Keratinocyte (primary cell): Measurements from ENCODE around the gene SIM1. TPM values are rescaled to one million over a fixed set of nuclear protein-coding genes. Genes with fewer than 3 reads are reported as not detected.

Source experiments
- DNase-seq: peaks from one replicate; pipeline ENCODE4 v3.0.0-alpha.2; 2011; ENCODE audit warnings: low read depth, missing footprints, low spot score
- FAIRE-seq: peaks from 2 replicates; lab custom pipeline; 2011; peaks lifted over from hg19 to GRCh38; lab: Jason Lieb, UNC
- H2AFZ ChIP-seq: 2 replicates; pipeline ENCODE4 v1.6.0; 2012; ENCODE audit warnings: low read length, control low read depth, inconsistent platforms; ENCODE audit not compliant: control insufficient read depth
- H3K27ac ChIP-seq: 2 replicates; pipeline ENCODE4 v1.5.1; 2011; ENCODE audit warnings: low read length; ENCODE audit not compliant: control insufficient read depth, insufficient read depth
- H3K27me3 ChIP-seq: 3 replicates; pipeline ENCODE4 v1.6.0; 2011; ENCODE audit warnings: low read length; ENCODE audit not compliant: control insufficient read depth, insufficient read depth; ENCODE audit errors: extremely low read depth
- H3K36me3 ChIP-seq, 2 experiments: 2 replicates in 1 of 2; 3 replicates in 1 of 2; pipeline ENCODE4 v1.5.1; 2011; ENCODE audit warnings: low read length in 2 of 2, mild to moderate bottlenecking in 1 of 2; ENCODE audit not compliant: control insufficient read depth in 2 of 2, insufficient read depth in 2 of 2; ENCODE audit errors: extremely low read depth in 1 of 2
- H3K4me1 ChIP-seq: 3 replicates; pipeline ENCODE4 v1.5.1; 2011; ENCODE audit warnings: low read length; ENCODE audit not compliant: control insufficient read depth, insufficient read depth; ENCODE audit errors: extremely low read depth
- H3K4me2 ChIP-seq: 3 replicates; pipeline ENCODE4 v1.6.0; 2011; ENCODE audit warnings: low read depth, low read length; ENCODE audit not compliant: control insufficient read depth, insufficient read depth; ENCODE audit errors: extremely low read depth
- H3K4me3 ChIP-seq, 3 experiments: fragments of 200-600 bp in 1 of 3; sonication (generic) in 1 of 3; 2 replicates in 2 of 3; 3 replicates in 1 of 3; pipeline ENCODE4 v1.5.1; 2011 to 2016; ENCODE audit warnings: low read length in 3 of 3, mild to moderate bottlenecking in 3 of 3, control low read depth in 2 of 3, inconsistent platforms in 1 of 3, low read depth in 1 of 3, mixed read lengths in 1 of 3, mixed run types in 1 of 3, moderate library complexity in 1 of 3; ENCODE audit not compliant: control insufficient read depth in 2 of 3, insufficient read depth in 2 of 3; ENCODE audit errors: extremely low read depth in 1 of 3
- H3K79me2 ChIP-seq: 2 replicates; pipeline ENCODE4 v1.6.0; 2012; ENCODE audit warnings: low read length; ENCODE audit not compliant: control insufficient read depth, insufficient read depth
- H3K9ac ChIP-seq: 3 replicates; pipeline ENCODE4 v1.6.0; 2011; ENCODE audit warnings: low read length; ENCODE audit not compliant: control insufficient read depth, insufficient read depth; ENCODE audit errors: extremely low read depth
- H3K9me1 ChIP-seq: 3 replicates; pipeline ENCODE4 v1.6.0; 2011; ENCODE audit warnings: low read length; ENCODE audit not compliant: control insufficient read depth, insufficient read depth; ENCODE audit errors: extremely low read depth
- H3K9me3 ChIP-seq: 2 replicates; pipeline ENCODE4 v1.5.1; 2012; ENCODE audit warnings: low read depth, low read length; ENCODE audit not compliant: control insufficient read depth
- H4K20me1 ChIP-seq: 3 replicates; pipeline ENCODE4 v1.6.0; 2011; ENCODE audit warnings: low read length; ENCODE audit not compliant: control insufficient read depth, insufficient read depth; ENCODE audit errors: extremely low read depth
- CTCF ChIP-seq, 3 experiments: IDR thresholded peaks in 1 of 3; conservative IDR thresholded peaks in 1 of 3; optimal IDR thresholded peaks in 1 of 3; 2 replicates in 2 of 3; 3 replicates in 1 of 3; pipeline versions ENCODE3 to v1.5.1; 2011; ENCODE audit warnings: low read length in 3 of 3, mild to moderate bottlenecking in 3 of 3, moderate library complexity in 2 of 3, control low read depth in 1 of 3, inconsistent platforms in 1 of 3; ENCODE audit not compliant: insufficient read depth in 2 of 3; ENCODE audit errors: extremely low read depth in 1 of 3
- EZH2 ChIP-seq: IDR thresholded peaks from one replicate; pipeline ENCODE4 v1.6.1; 2012; ENCODE audit warnings: inconsistent platforms, mild to moderate bottlenecking, low read length, moderate library complexity
- dilution Hi-C: fragments of 300-500 bp; cut with MboI; formaldehyde crosslinking; loops from one replicate; pipeline ENCODE4 v1.7.0; 2020; ENCODE audit warnings: low sequenced_read_pairs; ENCODE audit not compliant: extremely low pct_ligation_motif_present
- polyA plus RNA-seq, 5 experiments: library from polyadenylated mRNA; depleted of rRNA in 3 of 5; stranded (reverse) in 3 of 5; stranded (forward) in 1 of 5; unstranded in 1 of 5; fragments of >200 nt; gene quantifications; 1 replicate in 1 of 5; 2 replicates in 3 of 5; 3 replicates in 1 of 5; pipeline versions ENCODE4 v1.2.1 to v1.2.3, GENCODE V29; 2011 to 2012; ENCODE audit warnings: missing spikeins in 2 of 5, low read depth in 1 of 5, low replicate concordance in 1 of 5

Gene SIM1
- polyA plus RNA-seq, 1 donor (not counting 4 experiments of a cell fraction or from before 2014, with no cell fraction given), result not detected

DNA sequence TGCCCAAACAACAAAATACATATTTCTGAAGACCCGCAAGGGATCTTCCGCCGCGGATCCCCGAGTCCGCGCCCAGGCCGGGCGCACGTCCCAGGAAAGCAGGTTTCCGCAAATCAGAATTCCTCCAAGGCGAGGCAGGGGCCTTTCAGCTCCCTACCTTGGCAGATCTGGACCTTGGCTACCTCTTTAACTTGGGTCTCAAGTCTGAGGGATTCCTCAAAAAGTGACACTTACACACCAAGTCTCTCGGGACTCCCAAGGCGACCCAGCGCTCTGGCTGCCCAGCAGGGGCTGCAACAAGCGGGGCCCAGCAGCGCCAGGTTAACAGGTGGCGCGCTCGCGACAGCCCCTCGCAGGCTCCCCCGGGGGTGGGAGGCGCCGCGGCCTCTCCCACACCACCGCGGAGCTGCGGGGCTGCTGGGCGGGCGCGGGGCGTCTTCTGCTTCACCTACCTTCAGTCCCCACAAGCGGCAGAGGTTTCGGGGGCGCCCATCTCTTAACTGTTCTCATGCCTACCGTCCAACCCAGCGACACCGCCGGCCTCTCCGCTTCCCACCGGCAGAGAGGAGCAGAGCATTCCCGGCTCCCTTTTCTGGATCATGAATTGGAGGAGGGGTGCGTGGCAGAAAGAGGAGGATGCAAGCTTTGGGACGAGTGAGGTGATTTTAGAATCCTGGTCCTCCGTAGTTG lies 414 bp downstream of the SIM1 start:
- dilution Hi-C loops, result loop anchor here (25.0 kb wide), 1 partner anchor 352 kb away; no protein-coding TSS in a partner anchor
- Histone ChIP-seq H3K79me2 (no peaks in the 10 kb centered on the region), H3K4me1 (no peaks in the 10 kb centered on the region), H3K9me1 (no peaks in the 10 kb centered on the region), H3K4me2 (no peak overlapping the region), H3K9me3 (no peaks in the 10 kb centered on the region), H3K4me3 (no peak overlapping the region), H3K9ac (no peak overlapping the region), H3K27me3 (peaks cover 99% of the 10 kb centered on the region), H2AFZ (no peak overlapping the region), H3K36me3 (no peaks in the 10 kb centered on the region), H3K27ac (no peak overlapping the region), H4K20me1 (no peaks in the 10 kb centered on the region)
- TF ChIP-seq EZH2, result no peak
- no peak for TF ChIP-seq CTCF (optimal IDR thresholded peaks at IDR 0.05 in 1 of 3, IDR thresholded peaks at IDR 0.05 in 1 of 3, conservative IDR thresholded peaks at IDR 0.05 in 1 of 3; ENCODE audit: extremely low read depth in 1 of 3, insufficient read depth in 2 of 3, low read length in 3 of 3)
- DNase-seq, result no peak
- FAIRE-seq, result no peak

DNA sequence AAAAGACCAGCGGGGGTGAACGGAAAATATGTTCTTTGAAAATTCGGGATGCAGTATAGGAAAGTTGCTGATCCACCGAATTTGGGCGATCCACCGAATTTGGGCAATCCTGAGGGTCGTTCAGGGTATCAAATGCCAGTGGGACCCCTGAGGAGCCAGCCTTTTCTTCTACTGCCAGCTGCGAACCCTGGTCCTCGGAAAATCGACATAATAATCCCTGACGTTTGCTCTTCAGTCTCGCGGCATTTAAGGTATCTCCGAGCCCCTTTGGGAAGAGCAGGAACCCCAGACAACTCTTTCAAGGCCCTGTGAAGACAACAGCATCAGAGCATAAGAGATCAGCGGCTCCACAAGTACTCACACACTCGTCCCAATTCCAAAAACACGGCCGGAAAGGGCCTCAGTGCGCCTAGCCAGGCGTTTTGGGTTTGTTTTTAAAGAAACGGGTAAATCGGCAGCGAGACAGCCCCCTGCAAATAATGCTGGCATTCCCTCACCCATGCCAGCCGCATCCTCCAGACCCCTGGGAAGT lies 1.0 kb downstream of the SIM1 start:
- FAIRE-seq (no peak), DNase-seq (no peak)
- Histone ChIP-seq H3K4me1 (no peaks in the 10 kb centered on the region), H3K27ac (no peak overlapping the region), H3K9ac (no peak overlapping the region), H3K79me2 (no peaks in the 10 kb centered on the region), H3K9me3 (no peaks in the 10 kb centered on the region), H3K4me2 (no peak overlapping the region), H3K36me3 (no peaks in the 10 kb centered on the region), H2AFZ (no peak overlapping the region), H3K27me3 (peaks cover 99% of the 10 kb centered on the region), H4K20me1 (peaks cover 2% of the 10 kb centered on the region), H3K4me3 (no peak overlapping the region), H3K9me1 (no peaks in the 10 kb centered on the region)
- TF ChIP-seq EZH2, result no peak
- dilution Hi-C loops, result loop anchor here (25.0 kb wide), 1 partner anchor 351 kb away; no protein-coding TSS in a partner anchor
